SW 1271 (cell line): Measurements from ENCODE around the gene TRMT44.

Experiments used
- DNase-seq, 2 experiments: peaks; one replicate each; lab custom pipeline; 2025; lab: John Stamatoyannopoulos, UW

Gene TRMT44

GRCh38 chr4:8435656-8436121 lies 4.9 kb upstream of the TRMT44 start:
- no peak for DNase-seq

DNA sequence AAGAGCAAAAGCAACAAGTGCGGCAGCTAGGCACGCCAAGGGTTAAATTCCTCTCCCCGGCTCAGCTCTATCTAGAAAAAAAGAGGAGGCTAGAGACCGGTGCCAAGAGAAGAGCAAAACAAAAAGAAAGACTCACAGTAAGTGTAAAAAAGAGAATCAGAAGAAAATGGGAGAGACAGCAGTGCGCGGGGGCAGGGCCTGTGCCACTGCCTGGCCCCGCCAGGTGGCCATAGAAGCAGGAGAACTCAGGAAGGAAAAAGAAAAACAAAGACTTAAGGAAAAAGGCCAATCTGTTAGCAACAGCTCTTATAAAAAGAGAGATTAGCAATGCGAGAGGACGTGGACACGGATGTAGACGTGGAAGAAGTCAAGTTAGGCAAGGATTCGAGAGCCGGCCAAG lies 3.3 kb upstream of the TRMT44 start:
- no peak for DNase-seq

- no peak for DNase-seq
These were observed 1.8 kb upstream of the TRMT44 start for GRCh38 chr4:8438743-8439142.

DNA sequence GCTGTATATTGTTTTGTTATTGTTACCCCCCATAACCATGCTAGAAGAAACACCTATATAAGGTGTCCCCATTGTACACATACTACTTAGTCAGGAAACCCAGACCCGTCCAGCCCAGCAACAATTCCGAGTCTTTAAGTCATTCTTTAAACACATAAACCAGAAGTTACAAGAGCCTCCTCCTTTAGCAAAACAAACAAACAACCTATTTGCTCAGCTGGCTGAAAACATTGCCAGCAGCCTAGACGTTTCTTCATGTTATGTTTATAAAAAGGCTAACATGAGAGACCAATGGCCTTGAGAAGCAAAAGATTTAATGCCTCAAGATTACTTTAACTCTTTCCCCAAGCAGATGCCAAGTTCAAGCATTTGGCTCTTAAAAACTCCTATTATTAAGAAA lies 1.4 kb upstream of the TRMT44 start:
- no peak for DNase-seq

- peak in 1 of 2 experiments; percentile 51 for DNase-seq
These were observed 574 bp upstream of the TRMT44 start for GRCh38 chr4:8439914-8440491.

DNA sequence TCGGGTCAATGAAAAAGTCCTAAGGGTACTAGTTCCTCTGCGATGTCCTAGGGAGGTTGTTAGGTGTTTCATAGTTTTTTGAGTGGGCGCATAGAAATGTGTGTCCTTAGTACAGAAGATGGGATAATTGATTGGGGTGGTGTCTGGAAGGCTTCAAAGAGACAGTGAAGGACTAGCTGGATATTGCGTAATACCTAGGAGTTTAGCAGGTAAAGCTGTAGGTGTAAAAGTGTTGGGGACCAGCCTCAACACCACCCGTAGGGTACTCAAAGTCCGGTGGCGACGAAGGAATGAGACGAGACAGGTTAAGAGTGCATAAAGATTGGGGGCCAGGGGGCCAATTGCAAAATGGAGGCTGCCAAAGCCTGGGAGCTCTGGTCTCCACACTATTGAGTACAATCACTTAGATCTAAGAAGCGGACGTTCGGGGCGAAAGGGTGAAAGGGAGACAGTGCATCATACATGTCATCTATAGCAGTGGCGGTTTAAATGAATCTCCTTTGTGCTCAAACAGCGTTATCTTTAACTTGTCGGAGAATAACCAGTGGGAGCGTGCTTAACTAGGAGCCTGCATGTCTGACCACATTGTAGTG lies 1.0 kb downstream of the TRMT44 start:
- DNase-seq = no peak

DNA sequence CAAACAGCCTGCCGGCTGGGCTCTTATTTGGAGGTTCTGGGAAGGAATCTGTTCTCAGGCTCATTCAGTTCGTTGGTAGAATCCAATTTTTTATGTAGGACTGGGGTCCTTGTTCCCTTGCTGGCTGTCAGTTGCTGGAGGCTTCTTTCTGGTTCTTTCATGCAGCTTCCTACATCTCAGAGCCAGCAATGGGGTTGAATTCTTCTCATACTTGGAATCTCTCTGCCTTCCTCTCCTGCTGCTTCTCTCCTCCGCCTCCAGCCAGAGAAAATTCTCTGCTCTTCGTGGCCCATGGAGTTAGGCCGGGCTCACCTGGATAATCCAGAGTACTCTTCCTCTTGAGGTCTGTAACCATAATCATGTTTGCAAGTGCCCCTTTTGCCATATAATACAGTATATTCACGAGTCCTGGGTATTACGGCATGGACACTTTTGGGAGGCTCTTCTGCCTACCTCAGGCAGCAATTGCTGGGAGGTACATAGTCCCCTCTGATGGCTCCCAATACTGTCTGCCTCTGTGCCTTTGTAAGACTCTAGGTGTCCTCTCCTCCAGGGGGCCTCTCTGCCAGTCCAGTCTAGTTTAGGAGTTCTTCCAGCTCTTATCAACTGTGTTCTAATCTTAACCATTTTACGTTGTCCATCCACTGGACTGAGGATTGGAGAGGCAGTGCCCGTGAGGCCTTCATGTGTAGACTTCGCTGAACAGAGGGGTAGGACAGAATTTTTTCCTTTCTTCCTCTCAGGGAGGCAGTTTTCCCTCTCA lies 2.2 kb downstream of the TRMT44 start:
- DNase-seq = no peak

DNA sequence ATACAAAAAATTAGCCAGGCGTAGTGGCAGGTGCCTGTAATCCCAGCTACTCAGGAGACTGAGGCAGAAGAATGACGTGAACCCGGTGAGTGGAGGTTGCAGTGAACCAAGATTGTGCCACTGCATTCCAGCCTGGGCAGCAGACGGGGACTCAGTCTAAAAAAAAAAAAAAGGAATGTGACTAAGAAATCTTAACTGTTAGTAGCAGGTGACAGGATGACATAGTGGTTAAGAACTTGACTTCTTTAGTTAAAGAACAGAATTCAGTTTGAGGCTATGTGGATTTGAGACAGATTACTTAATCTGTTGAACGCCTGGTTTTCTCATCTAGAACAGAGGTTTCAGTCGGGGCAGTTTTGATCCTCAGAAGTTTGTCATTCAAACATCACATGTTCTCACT lies 3.2 kb downstream of the TRMT44 start:
- no peak for DNase-seq

- DNase-seq = no peak
These were observed 5.5 kb downstream of the TRMT44 start for GRCh38 chr4:8446122-8446521.

DNA sequence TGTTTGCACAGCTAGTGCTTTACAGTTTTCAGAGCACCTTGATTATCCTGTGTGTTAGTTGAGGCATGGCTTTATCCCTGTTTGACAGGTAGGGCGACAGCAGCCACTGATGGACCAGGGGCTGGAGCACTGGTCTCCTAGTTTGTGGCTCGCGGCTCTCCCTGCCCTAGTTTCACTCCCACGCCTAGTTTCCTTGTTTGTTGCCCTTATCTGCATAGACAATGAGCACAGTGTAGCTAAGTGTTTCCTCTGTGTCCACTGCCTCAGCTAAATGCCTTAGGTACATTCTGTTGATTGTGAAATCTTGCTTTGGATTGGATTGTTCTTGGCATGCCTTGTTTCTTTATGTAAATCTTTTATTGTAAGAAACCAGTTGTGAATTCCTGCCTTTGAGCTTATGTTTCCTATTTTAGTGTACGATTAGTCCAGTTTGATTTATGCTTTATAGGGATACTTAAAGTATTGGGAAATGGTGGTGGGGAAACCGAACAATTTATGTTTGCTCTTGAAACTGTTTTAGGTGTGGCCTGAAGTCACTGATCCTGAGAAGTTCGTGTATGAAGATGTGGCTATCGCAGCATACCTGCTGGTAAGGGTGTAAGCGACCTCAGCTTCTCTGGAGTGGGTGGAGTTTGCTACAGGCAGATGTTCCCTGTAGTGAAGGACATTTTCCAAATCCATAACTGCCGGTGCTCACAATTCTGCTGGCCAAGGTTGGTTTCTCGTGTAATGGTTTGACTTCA lies 11.0 kb downstream of the TRMT44 start:
- no peak for DNase-seq

- no peak for DNase-seq
These were observed 13.4 kb downstream of the TRMT44 start for GRCh38 chr4:8453957-8454356.

DNA sequence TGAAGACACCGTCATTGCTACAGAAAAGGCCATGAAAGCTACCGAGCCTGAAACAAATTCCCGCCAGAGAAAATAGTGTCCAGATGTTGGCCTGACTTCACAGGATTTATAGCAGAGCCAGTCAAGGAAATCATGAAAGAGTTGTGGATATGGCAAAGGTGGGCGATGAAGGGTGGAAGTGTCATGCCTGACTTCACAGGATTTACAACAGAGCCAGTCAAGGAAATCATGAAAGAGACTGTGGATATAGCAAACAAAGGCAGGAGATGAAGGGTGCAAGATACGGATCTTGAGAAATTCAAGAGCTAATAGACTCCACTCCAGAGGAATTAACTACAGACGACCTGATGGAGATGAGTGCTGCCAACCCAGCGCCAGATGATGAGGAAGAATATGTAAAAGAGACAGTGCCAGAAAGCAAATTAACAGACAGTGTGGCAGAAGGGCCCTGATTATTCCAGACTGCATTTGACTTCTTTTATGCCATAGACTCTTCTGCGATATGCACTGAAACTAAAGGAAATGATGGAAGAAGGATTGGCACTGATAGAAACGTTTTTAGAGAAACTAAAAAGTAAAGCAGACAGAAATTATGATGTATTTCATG lies 17.2 kb downstream of the TRMT44 start:
- DNase-seq = no peak

- DNase-seq = no peak
These were observed 19.4 kb downstream of the TRMT44 start for GRCh38 chr4:8459867-8460445.

GRCh38 chr4:8461086-8461485 lies 20.5 kb downstream of the TRMT44 start:
- no peak for DNase-seq

DNA sequence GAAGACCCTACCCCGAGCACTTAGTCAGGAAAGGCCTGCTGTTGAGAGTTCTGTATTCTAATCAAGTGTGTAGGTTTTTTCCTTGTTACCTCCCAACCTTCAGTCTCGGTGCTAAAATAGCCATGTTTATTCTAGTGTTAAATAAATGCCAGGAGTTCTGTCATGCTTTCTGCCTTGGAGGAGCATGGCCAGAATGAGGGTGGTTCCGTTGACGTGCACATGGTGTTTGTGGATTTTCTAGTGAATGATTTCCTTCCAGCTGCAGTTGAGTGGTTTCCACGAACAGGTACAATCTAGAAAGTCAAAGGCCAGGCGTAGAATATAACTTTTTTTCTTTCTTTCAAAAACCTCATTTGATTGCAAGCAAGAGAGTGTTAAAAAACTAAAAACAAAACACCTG lies 21.0 kb downstream of the TRMT44 start:
- no peak for DNase-seq

- DNase-seq = no peak
These were observed 23.2 kb downstream of the TRMT44 start for GRCh38 chr4:8463811-8464210.

GRCh38 chr4:8464381-8464780 lies 23.8 kb downstream of the TRMT44 start:
- DNase-seq = no peak

- no peak for DNase-seq
These were observed 25.3 kb downstream of the TRMT44 start for GRCh38 chr4:8465615-8466611.

DNA sequence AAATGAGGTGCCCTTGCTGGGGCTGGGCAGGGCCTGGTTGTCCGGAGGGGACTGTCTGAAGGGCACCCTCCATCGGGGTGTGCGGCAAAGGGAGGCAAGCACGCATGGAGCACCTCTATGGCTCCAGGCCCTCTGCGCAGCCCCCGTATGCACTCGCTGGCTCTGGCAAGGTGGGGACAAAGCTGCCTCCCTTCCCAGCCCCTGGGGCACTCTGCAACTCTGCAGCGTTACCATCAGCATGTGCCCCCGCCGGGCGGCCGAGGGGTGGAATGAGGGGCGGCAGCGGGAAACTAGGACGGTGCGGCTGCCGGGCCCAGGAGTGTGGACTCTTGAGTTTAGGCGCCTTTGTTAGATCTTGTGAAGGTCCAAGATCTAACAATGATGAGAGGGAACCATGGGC lies 26.4 kb downstream of the TRMT44 start:
- no peak for DNase-seq

DNA sequence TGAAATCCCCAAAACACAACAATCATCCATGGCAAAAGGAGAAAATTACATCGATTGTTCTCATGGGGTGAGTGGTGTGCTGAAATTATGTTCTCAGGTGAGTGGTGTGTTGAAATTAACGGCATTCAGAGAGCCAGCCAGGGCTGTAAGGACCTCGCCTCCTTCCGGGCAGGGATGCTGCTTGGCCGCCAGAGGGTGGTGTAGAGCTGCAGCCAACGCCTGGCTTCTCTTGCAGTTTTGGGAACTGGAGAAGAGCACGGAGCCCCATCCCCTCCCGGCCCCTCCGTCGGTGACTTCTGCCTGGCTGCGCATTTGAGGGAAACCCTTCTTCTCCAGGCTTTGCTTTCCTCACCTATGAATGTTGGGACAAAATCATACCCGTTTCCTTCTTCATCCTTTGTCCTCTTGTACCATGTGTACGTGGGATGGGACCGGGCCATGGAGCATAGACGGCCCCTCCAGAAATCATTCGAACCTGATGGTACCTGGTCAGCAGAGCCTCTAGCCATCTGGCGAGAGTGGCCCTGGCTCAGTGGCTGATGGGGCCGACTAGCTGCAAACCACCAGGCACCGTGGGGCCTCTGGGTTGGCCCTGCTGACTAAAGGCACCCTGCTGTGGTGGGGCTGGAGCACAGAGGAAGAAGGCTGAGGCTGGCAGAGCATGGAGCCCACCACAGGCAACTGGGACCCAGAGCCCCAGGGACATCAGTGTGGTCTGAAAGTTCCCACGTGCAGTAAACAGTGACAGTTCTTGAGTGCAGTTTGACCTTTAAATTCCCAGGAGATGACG lies 28.4 kb downstream of the TRMT44 start:
- peak in 1 of 2 experiments; percentile 30 for DNase-seq
